Fibroblast of mammary gland (primary cell): ENCODE measurements around the gene DNAJB13.
A peak's percentile ranks its signal among the peaks of the same experiment; 100 is the strongest.
"Not testable (repeated sequence)": the region's sequence is repeated elsewhere in the genome, so short reads cannot be mapped to it uniquely, and the experiment has no call there.

Source experiments
- DNase-seq: peaks from one replicate; pipeline ENCODE4 v3.0.0-alpha.2; 2010; ENCODE audit warnings: low read depth
- H3K4me3 ChIP-seq: 2 replicates; pipeline ENCODE4 v1.5.1; 2011; ENCODE audit warnings: low read depth, mild to moderate bottlenecking, low read length, moderate library complexity; ENCODE audit not compliant: control insufficient read depth
- CTCF ChIP-seq: conservative IDR thresholded peaks from 2 replicates; pipeline ENCODE4 v1.5.1; 2011; ENCODE audit warnings: low read depth, low read length, inconsistent platforms; ENCODE audit not compliant: control insufficient read depth, insufficient read depth

The DNAJB13 gene

GRCh38 chr11:73981051-73981805 lies 30.4 kb downstream of the DNAJB13 start:
- H3K4me3 ChIP-seq: no peak overlapping the region
- DNase-seq: no peak
- no peak for TF ChIP-seq CTCF

- peak within 1 kb of the TSS; percentile 65 for H3K4me3 ChIP-seq
- DNase-seq: no peak
- no peak for TF ChIP-seq CTCF
These were observed 31.8 kb downstream of the DNAJB13 start, which contains the start of gene UCP2 for GRCh38 chr11:73982595-73982989. Gene UCP2 (minus strand): TSS chr11:73982843. CDS start chr11:73978378, 4,465 bp downstream.

GRCh38 chr11:73982990-73983740 lies 32.3 kb downstream of the DNAJB13 start:
- H3K4me3 ChIP-seq: peak overlapping the region; percentile 65
- no peak for TF ChIP-seq CTCF
- peak; percentile 78 for DNase-seq

- peak overlapping the region; percentile 65 for H3K4me3 ChIP-seq
- no peak for DNase-seq
These were observed 33.1 kb downstream of the DNAJB13 start for GRCh38 chr11:73983741-73984538.

GRCh38 chr11:73985661-73986060 lies 34.8 kb downstream of the DNAJB13 start:
- DNase-seq, H3K4me3 ChIP-seq: not testable (repeated sequence)

More at GRCh38 chr11:73983741-73984538, 33.1 kb downstream of the DNAJB13 start:
- no peak for TF ChIP-seq CTCF

GRCh38 chr11:73988227-73988626 lies 37.4 kb downstream of the DNAJB13 start:
- no peak overlapping the region for H3K4me3 ChIP-seq
- no peak for TF ChIP-seq CTCF
- DNase-seq: no peak

GRCh38 chr11:73989156-73989555 lies 38.3 kb downstream of the DNAJB13 start:
- TF ChIP-seq CTCF: no peak
- H3K4me3 ChIP-seq: no peak overlapping the region
- DNase-seq: no peak
